GM19324 (cell line): ENCODE measurements around the gene WFIKKN2.
"Not testable (repeated sequence)": the region's sequence is repeated elsewhere in the genome, so short reads cannot be mapped to it uniquely, and the experiment has no call there.

Experiments used
- ATAC-seq: cut with Tn5 transposase; IDR thresholded peaks from one replicate; pipeline ENCODE4 v1.9.1; 2021; ENCODE audit warnings: mild to moderate bottlenecking, moderate library complexity; ENCODE audit not compliant: unreplicated experiment, low FRiP score

The WFIKKN2 gene

GRCh38 chr17:50835301-50836234, at the start of gene WFIKKN2:
Gene WFIKKN2 (plus strand): TSS chr17:50835586. CDS start chr17:50835938, 352 bp downstream.
- no peak for ATAC-seq

- ATAC-seq: no peak
These were observed 49.3 kb upstream of the WFIKKN2 start for GRCh38 chr17:50785946-50786570.

GRCh38 chr17:50787106-50787505, 48.3 kb upstream of the WFIKKN2 start:
- ATAC-seq: no peak

- no peak for ATAC-seq
These were observed 44.8 kb upstream of the WFIKKN2 start for GRCh38 chr17:50790618-50791017.

- ATAC-seq: no peak
These were observed 43.3 kb upstream of the WFIKKN2 start for GRCh38 chr17:50792132-50792531.

GRCh38 chr17:50793007-50793406, 42.4 kb upstream of the WFIKKN2 start:
- ATAC-seq: no peak

GRCh38 chr17:50794361-50794760, 41.0 kb upstream of the WFIKKN2 start:
- ATAC-seq: no peak

- no peak for ATAC-seq
These were observed 38.1 kb upstream of the WFIKKN2 start for GRCh38 chr17:50797135-50797810.

GRCh38 chr17:50798424-50799288, 36.7 kb upstream of the WFIKKN2 start:
- no peak for ATAC-seq

- ATAC-seq: no peak
These were observed 35.8 kb upstream of the WFIKKN2 start for GRCh38 chr17:50799582-50799981.

- ATAC-seq: no peak
These were observed 35.1 kb upstream of the WFIKKN2 start for GRCh38 chr17:50800196-50800700.

- no peak for ATAC-seq
These were observed 32.5 kb upstream of the WFIKKN2 start for GRCh38 chr17:50802609-50803571.

GRCh38 chr17:50803676-50804075, 31.7 kb upstream of the WFIKKN2 start:
- ATAC-seq: no peak

- not testable (repeated sequence) for ATAC-seq
These were observed 30.5 kb upstream of the WFIKKN2 start for GRCh38 chr17:50804749-50805475.

- no peak for ATAC-seq
These were observed 29.9 kb upstream of the WFIKKN2 start for GRCh38 chr17:50805486-50805885.

- no peak for ATAC-seq
These were observed 29.2 kb upstream of the WFIKKN2 start for GRCh38 chr17:50806141-50806643.

GRCh38 chr17:50807009-50807408, 28.4 kb upstream of the WFIKKN2 start:
- no peak for ATAC-seq

GRCh38 chr17:50807675-50808074, 27.7 kb upstream of the WFIKKN2 start:
- ATAC-seq: no peak
